HUES6 (cell line): ENCODE results near the gene SLC2A4RG.
"Not testable (repeated sequence)": the region's sequence is repeated elsewhere in the genome, so short reads cannot be mapped to it uniquely, and the experiment has no call there.

Experiments used
- H3K27ac ChIP-seq: 2 replicates; pipeline ENCODE4 v1.7.0; 2013; ENCODE audit warnings: low read depth, mild to moderate bottlenecking, low read length, inconsistent platforms
- H3K27me3 ChIP-seq: 2 replicates; pipeline ENCODE4 v1.6.1; 2013; ENCODE audit warnings: low read length; ENCODE audit not compliant: control insufficient read depth, insufficient read depth
- H3K36me3 ChIP-seq: 2 replicates; pipeline ENCODE4 v1.6.1; 2013; ENCODE audit warnings: low read length; ENCODE audit not compliant: control insufficient read depth, insufficient read depth
- H3K4me1 ChIP-seq: 2 replicates; pipeline ENCODE4 v1.6.1; 2013; ENCODE audit warnings: low read length; ENCODE audit not compliant: control insufficient read depth, insufficient read depth
- H3K4me3 ChIP-seq: 2 replicates; pipeline ENCODE4 v1.5.1; 2013; ENCODE audit warnings: low read depth, low read length
- H3K9ac ChIP-seq: one replicate; pipeline ENCODE4 v1.6.1; 2013; ENCODE audit warnings: mild to moderate bottlenecking, low read length
- H3K9me3 ChIP-seq: 2 replicates; pipeline ENCODE4 v1.6.1; 2013; ENCODE audit warnings: low read depth, low read length; ENCODE audit not compliant: control insufficient read depth, insufficient read depth

The SLC2A4RG gene

GRCh38 chr20:63707558-63708300, 31.8 kb upstream of the SLC2A4RG start, which contains the start of the genes ARFRP1 and ZGPAT:
Gene ARFRP1, minus strand, starts transcription at chr20:63707976. Its CDS starts 885 bp downstream, at chr20:63707091.
Gene ZGPAT, plus strand, starts transcription at chr20:63708039. Its CDS starts 542 bp downstream, at chr20:63708581.
- Histone ChIP-seq H3K4me3 (peak within 1 kb of the TSS; percentile 78), H3K9ac (peak within 1 kb of the TSS; percentile 92), H3K36me3 (peaks cover 66% of the 10 kb centered on the region), H3K27me3 (no peaks in the 10 kb centered on the region), H3K9me3 (no peaks in the 10 kb centered on the region), H3K4me1 (peaks cover 8% of the 10 kb centered on the region), H3K27ac (peak within 1 kb of the TSS; percentile 34; the same call in 1 of the 2 replicates)

GRCh38 chr20:63708301-63709148, 31.1 kb upstream of the SLC2A4RG start:
- H3K4me3 ChIP-seq: peak overlapping the region; percentile 78
- H3K9ac ChIP-seq: peak overlapping the region; percentile 92
- H3K36me3 ChIP-seq: peaks cover 67% of the 10 kb centered on the region
- H3K4me1 ChIP-seq: peaks cover 8% of the 10 kb centered on the region
- H3K9me3 ChIP-seq: no peaks in the 10 kb centered on the region
- no peak overlapping the region; the same call in 1 of the 2 replicates for H3K27ac ChIP-seq
- no peaks in the 10 kb centered on the region for H3K27me3 ChIP-seq

- Histone ChIP-seq H3K4me1 (peaks cover 8% of the 10 kb centered on the region), H3K4me3 (peak overlapping the region; percentile 78), H3K36me3 (peaks cover 63% of the 10 kb centered on the region), H3K9me3 (no peaks in the 10 kb centered on the region), H3K27me3 (no peaks in the 10 kb centered on the region), H3K27ac (no peak overlapping the region), H3K9ac (peak overlapping the region; percentile 92)
These were observed 30.4 kb upstream of the SLC2A4RG start for GRCh38 chr20:63709149-63709527.

GRCh38 chr20:63711085-63711645, 28.4 kb upstream of the SLC2A4RG start:
- Histone ChIP-seq H3K36me3 (peaks cover 51% of the 10 kb centered on the region), H3K4me1 (peaks cover 8% of the 10 kb centered on the region), H3K4me3 (no peak overlapping the region), H3K9me3 (no peaks in the 10 kb centered on the region), H3K27ac (no peak overlapping the region), H3K9ac (no peak overlapping the region), H3K27me3 (no peaks in the 10 kb centered on the region)

GRCh38 chr20:63712191-63712590, 27.4 kb upstream of the SLC2A4RG start:
- H3K27me3 ChIP-seq: no peaks in the 10 kb centered on the region
- H3K4me3 ChIP-seq: no peak overlapping the region
- H3K4me1 ChIP-seq: 0 out of 2 replicates have a peak, but pooled peaks cover 4% of the 10 kb centered on the region
- no peak overlapping the region for H3K27ac ChIP-seq
- peaks cover 47% of the 10 kb centered on the region for H3K36me3 ChIP-seq
- H3K9me3 ChIP-seq: no peaks in the 10 kb centered on the region
- no peak overlapping the region for H3K9ac ChIP-seq

GRCh38 chr20:63714858-63715257, 24.7 kb upstream of the SLC2A4RG start:
- no peak overlapping the region for H3K27ac ChIP-seq
- no peaks in the 10 kb centered on the region for H3K27me3 ChIP-seq
- no peak overlapping the region for H3K4me3 ChIP-seq
- H3K4me1 ChIP-seq: no peaks in the 10 kb centered on the region
- no peaks in the 10 kb centered on the region for H3K9me3 ChIP-seq
- peaks cover 52% of the 10 kb centered on the region for H3K36me3 ChIP-seq
- H3K9ac ChIP-seq: no peak overlapping the region

- Histone ChIP-seq H3K36me3 (peaks cover 41% of the 10 kb centered on the region), H3K4me1 (no peaks in the 10 kb centered on the region), H3K9ac (no peak overlapping the region), H3K4me3 (no peak overlapping the region), H3K9me3 (no peaks in the 10 kb centered on the region), H3K27ac (no peak overlapping the region), H3K27me3 (no peaks in the 10 kb centered on the region)
These were observed 20.6 kb upstream of the SLC2A4RG start for GRCh38 chr20:63718996-63719395.

GRCh38 chr20:63722967-63723622, 16.5 kb upstream of the SLC2A4RG start:
- not testable (repeated sequence) for H3K4me3 ChIP-seq, H3K4me1 ChIP-seq, H3K9ac ChIP-seq, H3K27me3 ChIP-seq, H3K27ac ChIP-seq, H3K9me3 ChIP-seq
- H3K36me3 ChIP-seq: peaks cover 30% of the 10 kb centered on the region

- H3K36me3 ChIP-seq: peaks cover 41% of the 10 kb centered on the region
- H3K4me3 ChIP-seq, H3K4me1 ChIP-seq, H3K27me3 ChIP-seq, H3K9ac ChIP-seq, H3K9me3 ChIP-seq, H3K27ac ChIP-seq: not testable (repeated sequence)
These were observed 9.3 kb upstream of the SLC2A4RG start for GRCh38 chr20:63730189-63730733.

- H3K27me3 ChIP-seq: no peaks in the 10 kb centered on the region; the same call in 1 of the 2 replicates
- H3K9ac ChIP-seq: no peak overlapping the region
- no peak overlapping the region for H3K27ac ChIP-seq
- no peaks in the 10 kb centered on the region for H3K9me3 ChIP-seq
- peaks cover 52% of the 10 kb centered on the region for H3K36me3 ChIP-seq
- no peaks in the 10 kb centered on the region for H3K4me1 ChIP-seq
- no peak overlapping the region for H3K4me3 ChIP-seq
These were observed 8.2 kb upstream of the SLC2A4RG start for GRCh38 chr20:63731410-63731809.
